OCI-LY7 (cell line): ENCODE results near the gene NPAS2.

Experiments
- CTCF ChIP-seq: fragments of 200-600 bp; sonication (generic); conservative IDR thresholded peaks from 2 replicates; pipeline ENCODE4 v1.5.1; 2014; ENCODE audit warnings: mild to moderate bottlenecking, antibody characterized with exemption, low read length, moderate library complexity, mixed read lengths
- EZH2phosphoT487 ChIP-seq: fragments of 200-600 bp; sonication (generic); IDR thresholded peaks from 2 replicates; pipeline ENCODE4 v1.6.1; 2018; ENCODE audit warnings: low read depth, borderline replicate concordance, mild to moderate bottlenecking, mixed run types, antibody characterized with exemption, low read length, moderate library complexity, mixed read lengths

- TF ChIP-seq CTCF (no peak), EZH2phosphoT487 (no peak)
These were observed 26.7 kb upstream of the NPAS2 start for GRCh38 chr2:100793220-100793619.
